DLD1 (cell line): ENCODE measurements around the gene ARSK.

Experiments used
- in situ Hi-C: cut with HindIII; loops from 2 replicates; pipeline ENCODE4 v1.10.0; 2017; ENCODE audit warnings: low sequenced_read_pairs

Gene ARSK

GRCh38 chr5:95554647-95555548 lies at the start of gene ARSK, which contains the start of gene SKIC3:
Gene ARSK, plus strand, starts transcription at chr5:95555101. Its CDS starts 178 bp downstream, at chr5:95555279.
Gene SKIC3, minus strand, starts transcription at chr5:95554977. Its CDS starts 7,827 bp downstream, at chr5:95547150.
- in situ Hi-C loops: no loop called here

- in situ Hi-C loops: no loop called here
Measured at GRCh38 chr5:95508550-95508949, 46.4 kb upstream of the ARSK start.

GRCh38 chr5:95511606-95512005 lies 43.3 kb upstream of the ARSK start:
- in situ Hi-C loops: no loop called here

GRCh38 chr5:95518417-95518816 lies 36.5 kb upstream of the ARSK start:
- in situ Hi-C loops: no loop called here

GRCh38 chr5:95519151-95519550 lies 35.8 kb upstream of the ARSK start:
- in situ Hi-C loops: no loop called here

GRCh38 chr5:95519681-95520080 lies 35.2 kb upstream of the ARSK start:
- in situ Hi-C loops: no loop called here

GRCh38 chr5:95520206-95520605 lies 34.7 kb upstream of the ARSK start:
- in situ Hi-C loops: no loop called here

GRCh38 chr5:95524423-95524822 lies 30.5 kb upstream of the ARSK start:
- in situ Hi-C loops: no loop called here

- in situ Hi-C loops: no loop called here
Measured at GRCh38 chr5:95526871-95527270, 28.0 kb upstream of the ARSK start.

GRCh38 chr5:95528565-95528964 lies 26.3 kb upstream of the ARSK start:
- in situ Hi-C loops: no loop called here

- in situ Hi-C loops: no loop called here
Measured at GRCh38 chr5:95530416-95530815, 24.5 kb upstream of the ARSK start.

- in situ Hi-C loops: no loop called here
Measured at GRCh38 chr5:95531491-95531890, 23.4 kb upstream of the ARSK start.

GRCh38 chr5:95532415-95532814 lies 22.5 kb upstream of the ARSK start:
- in situ Hi-C loops: no loop called here

- in situ Hi-C loops: no loop called here
Measured at GRCh38 chr5:95533106-95533505, 21.8 kb upstream of the ARSK start.

- in situ Hi-C loops: no loop called here
Measured at GRCh38 chr5:95533761-95534160, 21.1 kb upstream of the ARSK start.

GRCh38 chr5:95537501-95537900 lies 17.4 kb upstream of the ARSK start:
- in situ Hi-C loops: no loop called here

- in situ Hi-C loops: no loop called here
Measured at GRCh38 chr5:95543017-95543705, 11.7 kb upstream of the ARSK start.

GRCh38 chr5:95549030-95549429 lies 5.9 kb upstream of the ARSK start:
- in situ Hi-C loops: no loop called here

- in situ Hi-C loops: no loop called here
Measured at GRCh38 chr5:95554331-95554646, 612 bp upstream of the ARSK start.

GRCh38 chr5:95555553-95555952 lies 652 bp downstream of the ARSK start:
- in situ Hi-C loops: no loop called here

- in situ Hi-C loops: no loop called here
Measured at GRCh38 chr5:95557841-95558240, 2.9 kb downstream of the ARSK start.

GRCh38 chr5:95562282-95562681 lies 7.4 kb downstream of the ARSK start:
- in situ Hi-C loops: no loop called here
